ENCODE measurements around the gene SYNE1.
"Not testable (repeated sequence)": the region's sequence is repeated elsewhere in the genome, so short reads cannot be mapped to it uniquely, and the experiment has no call there.

The SYNE1 gene

DNA sequence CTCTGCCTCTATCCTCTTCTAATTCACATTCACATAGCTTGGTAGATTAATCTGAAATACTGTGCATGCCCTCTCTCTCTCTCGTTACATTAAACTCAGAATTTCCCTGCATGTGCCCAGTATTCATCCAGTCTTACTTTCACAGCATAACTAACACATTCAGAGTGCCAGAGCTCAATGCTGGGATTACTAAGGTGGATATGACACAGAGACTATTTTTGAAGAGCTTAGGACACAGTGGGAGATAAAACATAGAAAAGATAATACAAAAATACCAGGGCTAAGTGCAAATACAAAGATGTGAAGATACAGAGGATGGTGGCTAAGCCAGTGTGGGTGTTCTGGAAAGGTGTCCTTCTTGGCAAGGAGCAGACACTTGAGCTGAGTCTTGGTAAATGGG is 6.3 kb downstream of the SYNE1 start:
- Histone ChIP-seq H3K4me1 (ENCODE audit: control insufficient read depth in 5 of 5, insufficient read depth in 5 of 5, low read length in 5 of 5) (peaks cover 0 to 4% (median 1%) of the 10 kb centered on the region in 5 donors), H3K36me3 (ENCODE audit: control insufficient read depth in 5 of 5, insufficient read depth in 5 of 5, low read length in 5 of 5) (peaks cover 0 to 2% (median 0%) of the 10 kb centered on the region in 5 donors), H3K27ac (ENCODE audit: low read depth, low read length) (no peak overlapping the region), H3K4me3 (ENCODE audit: low read depth in 1 of 5, low read length in 5 of 5) (no peak overlapping the region), H3K27me3 (ENCODE audit: control insufficient read depth in 5 of 5, insufficient read depth in 4 of 5, low read length in 5 of 5) (peaks cover 0 to 3% (median 2%) of the 10 kb centered on the region in 5 donors), H3K9ac (ENCODE audit: low read length in 5 of 5) (no peak overlapping the region), H3K9me3 (ENCODE audit: control insufficient read depth in 5 of 5, low read length in 5 of 5) (no peaks in the 10 kb centered on the region)

DNA sequence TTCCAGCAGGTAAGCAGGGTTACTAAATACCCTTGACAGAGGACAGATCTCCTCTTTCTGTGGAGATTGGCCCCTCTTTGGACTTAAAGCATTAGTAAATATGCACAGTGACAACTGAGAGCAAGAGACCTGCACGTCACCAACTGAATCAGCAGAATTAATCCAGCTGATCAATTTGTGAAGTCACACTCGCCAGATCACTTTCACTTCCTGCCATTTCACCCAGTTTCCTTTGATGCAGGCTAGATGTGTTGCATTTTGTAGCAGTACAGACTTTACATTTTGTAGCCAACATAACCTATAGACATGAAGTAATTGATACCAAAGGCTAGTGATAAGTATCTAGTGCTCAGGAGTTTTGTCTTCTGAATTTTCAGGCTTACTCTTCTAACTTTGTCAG is 11.9 kb downstream of the SYNE1 start:
- Histone ChIP-seq H3K27me3 (ENCODE audit: control insufficient read depth in 5 of 5, insufficient read depth in 4 of 5, low read length in 5 of 5) (no peaks in the 10 kb centered on the region), H3K4me3 (ENCODE audit: low read depth in 1 of 5, low read length in 5 of 5) (no peak overlapping the region), H3K27ac (ENCODE audit: low read depth, low read length) (no peak overlapping the region), H3K9me3 (ENCODE audit: control insufficient read depth in 5 of 5, low read length in 5 of 5) (peaks cover 0 to 3% (median 0%) of the 10 kb centered on the region in 5 donors), H3K36me3 (ENCODE audit: control insufficient read depth in 5 of 5, insufficient read depth in 5 of 5, low read length in 5 of 5) (peaks cover 0 to 2% (median 0%) of the 10 kb centered on the region in 5 donors), H3K4me1 (ENCODE audit: control insufficient read depth in 5 of 5, insufficient read depth in 5 of 5, low read length in 5 of 5) (no peaks in the 10 kb centered on the region), H3K9ac (ENCODE audit: low read length in 5 of 5) (no peak overlapping the region)

- H3K36me3 ChIP-seq (ENCODE audit: control insufficient read depth in 5 of 5, insufficient read depth in 5 of 5, low read length in 5 of 5); H3K9me3 ChIP-seq (ENCODE audit: control insufficient read depth in 5 of 5, low read length in 5 of 5); H3K9ac ChIP-seq (ENCODE audit: low read length in 5 of 5); H3K4me3 ChIP-seq (ENCODE audit: low read depth in 1 of 5, low read length in 5 of 5); H3K4me1 ChIP-seq (ENCODE audit: control insufficient read depth in 5 of 5, insufficient read depth in 5 of 5, low read length in 5 of 5); H3K27me3 ChIP-seq (ENCODE audit: control insufficient read depth in 5 of 5, insufficient read depth in 4 of 5, low read length in 5 of 5); H3K27ac ChIP-seq (ENCODE audit: low read depth, low read length): not testable (repeated sequence)
These were observed 22.4 kb downstream of the SYNE1 start for GRCh38 chr6:152614776-152615175.

- Histone ChIP-seq H3K27ac (ENCODE audit: low read depth, low read length) (no peak overlapping the region), H3K4me3 (ENCODE audit: low read depth in 1 of 5, low read length in 5 of 5) (no peak overlapping the region), H3K9ac (ENCODE audit: low read length in 5 of 5) (no peak overlapping the region), H3K9me3 (ENCODE audit: control insufficient read depth in 5 of 5, low read length in 5 of 5) (no peaks in the 10 kb centered on the region), H3K27me3 (ENCODE audit: control insufficient read depth in 5 of 5, insufficient read depth in 4 of 5, low read length in 5 of 5) (no peaks in the 10 kb centered on the region), H3K4me1 (ENCODE audit: control insufficient read depth in 5 of 5, insufficient read depth in 5 of 5, low read length in 5 of 5) (no peaks in the 10 kb centered on the region), H3K36me3 (ENCODE audit: control insufficient read depth in 5 of 5, insufficient read depth in 5 of 5, low read length in 5 of 5) (no peaks in the 10 kb centered on the region)
These were observed 28.0 kb downstream of the SYNE1 start for GRCh38 chr6:152609125-152609670.

DNA sequence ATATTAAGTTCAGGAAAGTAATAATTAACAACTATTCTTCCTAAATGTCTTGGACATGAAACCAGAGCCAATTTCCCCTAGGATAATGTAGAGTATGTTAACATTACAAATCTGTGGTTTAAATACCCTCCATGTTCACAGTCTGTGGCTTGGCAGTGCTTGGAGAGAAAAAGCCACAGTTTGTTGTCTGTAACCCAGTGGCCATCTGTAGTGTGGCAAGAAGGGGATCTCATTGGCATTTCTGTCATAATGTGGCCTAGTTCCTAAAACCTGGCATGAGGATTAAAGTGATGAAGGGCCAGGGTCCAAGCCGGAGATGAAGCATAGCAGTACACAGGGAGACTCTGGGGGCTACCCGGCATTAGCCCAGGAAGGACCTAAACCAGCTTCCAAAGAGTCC is 31.2 kb downstream of the SYNE1 start:
- no peaks in the 10 kb centered on the region for H3K36me3 ChIP-seq (ENCODE audit: control insufficient read depth in 5 of 5, insufficient read depth in 5 of 5, low read length in 5 of 5)
- H3K27ac ChIP-seq (ENCODE audit: low read depth, low read length) = no peak overlapping the region
- no peak overlapping the region for H3K4me3 ChIP-seq (ENCODE audit: low read depth in 1 of 5, low read length in 5 of 5)
- H3K9ac ChIP-seq (ENCODE audit: low read length in 5 of 5) = no peak overlapping the region
- no peaks in the 10 kb centered on the region for H3K9me3 ChIP-seq (ENCODE audit: control insufficient read depth in 5 of 5, low read length in 5 of 5)
- no peaks in the 10 kb centered on the region for H3K27me3 ChIP-seq (ENCODE audit: control insufficient read depth in 5 of 5, insufficient read depth in 4 of 5, low read length in 5 of 5)
- H3K4me1 ChIP-seq (ENCODE audit: control insufficient read depth in 5 of 5, insufficient read depth in 5 of 5, low read length in 5 of 5) = no peaks in the 10 kb centered on the region

- H3K9me3 ChIP-seq (ENCODE audit: control insufficient read depth in 5 of 5, low read length in 5 of 5) = no peaks in the 10 kb centered on the region
- H3K36me3 ChIP-seq (ENCODE audit: control insufficient read depth in 5 of 5, insufficient read depth in 5 of 5, low read length in 5 of 5) = no peaks in the 10 kb centered on the region
- H3K27ac ChIP-seq (ENCODE audit: low read depth, low read length) = no peak overlapping the region
- no peak overlapping the region for H3K4me3 ChIP-seq (ENCODE audit: low read depth in 1 of 5, low read length in 5 of 5)
- no peaks in the 10 kb centered on the region for H3K27me3 ChIP-seq (ENCODE audit: control insufficient read depth in 5 of 5, insufficient read depth in 4 of 5, low read length in 5 of 5)
- no peak overlapping the region for H3K9ac ChIP-seq (ENCODE audit: low read length in 5 of 5)
- no peaks in the 10 kb centered on the region for H3K4me1 ChIP-seq (ENCODE audit: control insufficient read depth in 5 of 5, insufficient read depth in 5 of 5, low read length in 5 of 5)
These were observed 31.8 kb downstream of the SYNE1 start for GRCh38 chr6:152605342-152605741.

GRCh38 chr6:152603911-152604310 is 33.3 kb downstream of the SYNE1 start:
- no peak overlapping the region for H3K4me3 ChIP-seq (ENCODE audit: low read depth in 1 of 5, low read length in 5 of 5)
- no peaks in the 10 kb centered on the region for H3K27me3 ChIP-seq (ENCODE audit: control insufficient read depth in 5 of 5, insufficient read depth in 4 of 5, low read length in 5 of 5)
- no peaks in the 10 kb centered on the region for H3K36me3 ChIP-seq (ENCODE audit: control insufficient read depth in 5 of 5, insufficient read depth in 5 of 5, low read length in 5 of 5)
- H3K4me1 ChIP-seq (ENCODE audit: control insufficient read depth in 5 of 5, insufficient read depth in 5 of 5, low read length in 5 of 5) = peaks cover 0 to 7% (median 0%) of the 10 kb centered on the region in 5 donors
- no peak overlapping the region for H3K9ac ChIP-seq (ENCODE audit: low read length in 5 of 5)
- no peak overlapping the region for H3K27ac ChIP-seq (ENCODE audit: low read depth, low read length)
- no peaks in the 10 kb centered on the region for H3K9me3 ChIP-seq (ENCODE audit: control insufficient read depth in 5 of 5, low read length in 5 of 5)

- Histone ChIP-seq H3K27me3 (ENCODE audit: control insufficient read depth in 5 of 5, insufficient read depth in 4 of 5, low read length in 5 of 5) (no peaks in the 10 kb centered on the region), H3K9me3 (ENCODE audit: control insufficient read depth in 5 of 5, low read length in 5 of 5) (no peaks in the 10 kb centered on the region), H3K27ac (ENCODE audit: low read depth, low read length) (no peak overlapping the region), H3K36me3 (ENCODE audit: control insufficient read depth in 5 of 5, insufficient read depth in 5 of 5, low read length in 5 of 5) (no peaks in the 10 kb centered on the region), H3K4me3 (ENCODE audit: low read depth in 1 of 5, low read length in 5 of 5) (no peak overlapping the region), H3K9ac (ENCODE audit: low read length in 5 of 5) (no peak overlapping the region), H3K4me1 (ENCODE audit: control insufficient read depth in 5 of 5, insufficient read depth in 5 of 5, low read length in 5 of 5) (peaks cover 0 to 7% (median 0%) of the 10 kb centered on the region in 5 donors)
These were observed 37.1 kb downstream of the SYNE1 start for GRCh38 chr6:152600022-152600421.

GRCh38 chr6:152598901-152599537 is 38.1 kb downstream of the SYNE1 start:
- Histone ChIP-seq H3K36me3 (ENCODE audit: control insufficient read depth in 5 of 5, insufficient read depth in 5 of 5, low read length in 5 of 5) (no peaks in the 10 kb centered on the region), H3K27ac (ENCODE audit: low read depth, low read length) (peak overlapping the region; percentile 14), H3K9me3 (ENCODE audit: control insufficient read depth in 5 of 5, low read length in 5 of 5) (no peaks in the 10 kb centered on the region), H3K4me3 (ENCODE audit: low read depth in 1 of 5, low read length in 5 of 5) (no peak overlapping the region), H3K27me3 (ENCODE audit: control insufficient read depth in 5 of 5, insufficient read depth in 4 of 5, low read length in 5 of 5) (no peaks in the 10 kb centered on the region), H3K9ac (ENCODE audit: low read length in 5 of 5) (no peak overlapping the region), H3K4me1 (ENCODE audit: control insufficient read depth in 5 of 5, insufficient read depth in 5 of 5, low read length in 5 of 5) (peaks cover 0 to 7% (median 0%) of the 10 kb centered on the region in 5 donors)

GRCh38 chr6:152598421-152598820 is 38.7 kb downstream of the SYNE1 start:
- H3K9me3 ChIP-seq (ENCODE audit: control insufficient read depth in 5 of 5, low read length in 5 of 5) = no peaks in the 10 kb centered on the region
- H3K4me3 ChIP-seq (ENCODE audit: low read depth in 1 of 5, low read length in 5 of 5) = no peak overlapping the region
- peaks cover 0 to 7% (median 0%) of the 10 kb centered on the region in 5 donors for H3K4me1 ChIP-seq (ENCODE audit: control insufficient read depth in 5 of 5, insufficient read depth in 5 of 5, low read length in 5 of 5)
- H3K27me3 ChIP-seq (ENCODE audit: control insufficient read depth in 5 of 5, insufficient read depth in 4 of 5, low read length in 5 of 5) = no peaks in the 10 kb centered on the region
- H3K36me3 ChIP-seq (ENCODE audit: control insufficient read depth in 5 of 5, insufficient read depth in 5 of 5, low read length in 5 of 5) = no peaks in the 10 kb centered on the region
- peak overlapping the region; percentile 14 for H3K27ac ChIP-seq (ENCODE audit: low read depth, low read length)
- H3K9ac ChIP-seq (ENCODE audit: low read length in 5 of 5) = no peak overlapping the region

Data from subcutaneous abdominal adipose tissue (tissue), 5 donors.